ENCODE measurements around the gene IL16. TPM values are rescaled to one million over a fixed set of nuclear protein-coding genes. Genes with fewer than 3 reads are reported as not detected.

The IL16 gene
- total and polyA plus RNA-seq, 2 donors (not counting 1 experiment from before 2014, with no cell fraction given) = 181 to 287 TPM

GRCh38 chr15:81160312-81161159, 36.1 kb upstream of the IL16 start:
- H3K9me3 ChIP-seq (ENCODE audit: control extremely low read depth in 1 of 3, control insufficient read depth in 2 of 3, insufficient read depth in 1 of 3, low read length in 2 of 3) = no peaks in the 10 kb centered on the region
- H3K27me3 ChIP-seq (replicated peaks in 1 of 4; ENCODE audit: control extremely low read depth in 1 of 4, control insufficient read depth in 3 of 4, insufficient read depth in 4 of 4, low read length in 3 of 4) = peaks cover 0 to 12% (median 4%) of the 10 kb centered on the region in 4 experiments
- TF ChIP-seq EZH2 (IDR thresholded peaks at IDR 0.05; ENCODE audit: borderline replicate concordance, insufficient read depth, low read depth, low read length, poor library complexity, severe bottlenecking) = no peak
- TF ChIP-seq CTCF (IDR thresholded peaks at IDR 0.05) = no peak
- no peaks in the 10 kb centered on the region for H3K79me2 ChIP-seq (ENCODE audit: control insufficient read depth, insufficient read depth, low read length)
- no peaks in the 10 kb centered on the region for H3K9me3 Mint-ChIP-seq (ENCODE audit: insufficient read depth)
- intact Hi-C loops (cut with micrococcal nuclease) = no loop called here
- H4K20me1 ChIP-seq (ENCODE audit: control insufficient read depth, insufficient read depth, low read length, poor library complexity, severe bottlenecking) = no peaks in the 10 kb centered on the region
- no peak overlapping the region for H3K4me3 Mint-ChIP-seq
- H3K36me3 ChIP-seq (replicated peaks in 1 of 2; ENCODE audit: control extremely low read depth in 1 of 2, control insufficient read depth in 1 of 2, extremely low read depth in 1 of 2, insufficient read depth in 2 of 2, low read length in 1 of 2) = no peaks in the 10 kb centered on the region
- CTCF ChIA-PET = no interaction called here
- ATAC-seq (ENCODE audit: low read depth) (no peak), DNase-seq (no peak)
- no peak overlapping the region for H3K27ac ChIP-seq (ENCODE audit: low read length in 2 of 2)
- no peak overlapping the region for H3K27ac Mint-ChIP-seq
- WGBS (ENCODE audit: insufficient coverage) = 72% methylated on average over 10 of the region's 11 CpGs
- POLR2A ChIA-PET = no interaction called here
- H2AFZ ChIP-seq (ENCODE audit: insufficient read depth, low read depth, low read length, poor library complexity, severe bottlenecking) = no peak overlapping the region
- H3K4me2 ChIP-seq (replicated peaks; ENCODE audit: low read depth, low read length, poor library complexity, severe bottlenecking) = no peak overlapping the region
- H3K4me3 ChIP-seq (ENCODE audit: control extremely low read depth in 1 of 5, extremely low read depth in 1 of 5, insufficient read depth in 1 of 5, low read depth in 2 of 5, low read length in 4 of 5) = no peak overlapping the region
- no peak overlapping the region for H3K9ac ChIP-seq (ENCODE audit: low read length)
- H3K27me3 Mint-ChIP-seq = peaks cover 19% of the 10 kb centered on the region
- peaks cover 12% of the 10 kb centered on the region for H3K4me1 Mint-ChIP-seq
- H3K4me1 ChIP-seq (ENCODE audit: control insufficient read depth in 2 of 2, insufficient read depth in 2 of 2, low read length in 2 of 2) = peaks cover 6 to 7% of the 10 kb centered on the region in 2 donors

- H3K4me3 Mint-ChIP-seq = no peak overlapping the region
Measured at GRCh38 chr15:81161160-81161673, 35.5 kb upstream of the IL16 start.

More at GRCh38 chr15:81161160-81161673, 35.5 kb upstream of the IL16 start:
- 0% methylated on average over 4 of the region's 4 CpGs for WGBS (ENCODE audit: insufficient coverage)
- Histone ChIP-seq H3K27ac (ENCODE audit: low read length in 2 of 2) (no peak overlapping the region), H4K20me1 (ENCODE audit: control insufficient read depth, insufficient read depth, low read length, poor library complexity, severe bottlenecking) (no peaks in the 10 kb centered on the region), H3K4me3 (ENCODE audit: control extremely low read depth in 1 of 5, extremely low read depth in 1 of 5, insufficient read depth in 1 of 5, low read depth in 2 of 5, low read length in 4 of 5) (no peak overlapping the region), H2AFZ (ENCODE audit: insufficient read depth, low read depth, low read length, poor library complexity, severe bottlenecking) (no peak overlapping the region), H3K27me3 (replicated peaks in 1 of 4; ENCODE audit: control extremely low read depth in 1 of 4, control insufficient read depth in 3 of 4, insufficient read depth in 4 of 4, low read length in 3 of 4) (peaks cover 0 to 12% (median 4%) of the 10 kb centered on the region in 4 experiments), H3K36me3 (replicated peaks in 1 of 2; ENCODE audit: control extremely low read depth in 1 of 2, control insufficient read depth in 1 of 2, extremely low read depth in 1 of 2, insufficient read depth in 2 of 2, low read length in 1 of 2) (no peaks in the 10 kb centered on the region), H3K79me2 (ENCODE audit: control insufficient read depth, insufficient read depth, low read length) (no peaks in the 10 kb centered on the region), H3K9me3 (ENCODE audit: control extremely low read depth in 1 of 3, control insufficient read depth in 2 of 3, insufficient read depth in 1 of 3, low read length in 2 of 3) (no peaks in the 10 kb centered on the region), H3K4me2 (replicated peaks; ENCODE audit: low read depth, low read length, poor library complexity, severe bottlenecking) (no peak overlapping the region), H3K9ac (ENCODE audit: low read length) (no peak overlapping the region), H3K4me1 (ENCODE audit: control insufficient read depth in 2 of 2, insufficient read depth in 2 of 2, low read length in 2 of 2) (peaks cover 6 to 7% of the 10 kb centered on the region in 2 donors)
- Mint-ChIP-seq H3K27me3 (peaks cover 19% of the 10 kb centered on the region), H3K27ac (no peak overlapping the region), H3K4me1 (peaks cover 12% of the 10 kb centered on the region), H3K9me3 (ENCODE audit: insufficient read depth) (no peaks in the 10 kb centered on the region)
- ATAC-seq (ENCODE audit: low read depth) (no peak), DNase-seq (no peak)
- intact Hi-C loops (cut with micrococcal nuclease) = no loop called here
- ChIA-PET CTCF (no interaction called here), POLR2A (no interaction called here)
- no peak for TF ChIP-seq CTCF (IDR thresholded peaks at IDR 0.05)
- TF ChIP-seq EZH2 (IDR thresholded peaks at IDR 0.05; ENCODE audit: borderline replicate concordance, insufficient read depth, low read depth, low read length, poor library complexity, severe bottlenecking) = no peak
